ENCODE measurements around the gene CNGB1.
"Not testable (repeated sequence)": the region's sequence is repeated elsewhere in the genome, so short reads cannot be mapped to it uniquely, and the experiment has no call there.

Gene CNGB1

DNA sequence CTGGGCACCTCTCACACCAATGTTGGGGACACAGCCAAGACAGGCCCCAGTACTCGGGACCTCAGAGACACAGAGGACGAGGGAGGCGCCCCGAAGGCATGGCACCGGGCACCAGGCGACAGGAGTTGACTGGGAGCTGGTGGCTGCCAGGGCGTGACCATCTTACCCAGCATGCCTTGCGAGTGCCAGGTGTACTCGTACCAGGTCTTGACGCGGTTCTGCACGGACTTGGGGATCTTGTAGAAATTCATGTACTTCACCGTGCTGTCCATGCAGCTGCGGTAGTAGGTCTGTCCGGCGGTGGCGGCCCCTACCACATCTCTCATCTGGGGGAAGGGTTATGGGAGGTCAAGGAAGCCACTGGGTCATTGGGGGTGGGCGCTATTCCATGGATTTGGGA is 67.3 kb downstream of the CNGB1 start:
- no peak for DNase-seq (ENCODE audit: low spot score)

DNA sequence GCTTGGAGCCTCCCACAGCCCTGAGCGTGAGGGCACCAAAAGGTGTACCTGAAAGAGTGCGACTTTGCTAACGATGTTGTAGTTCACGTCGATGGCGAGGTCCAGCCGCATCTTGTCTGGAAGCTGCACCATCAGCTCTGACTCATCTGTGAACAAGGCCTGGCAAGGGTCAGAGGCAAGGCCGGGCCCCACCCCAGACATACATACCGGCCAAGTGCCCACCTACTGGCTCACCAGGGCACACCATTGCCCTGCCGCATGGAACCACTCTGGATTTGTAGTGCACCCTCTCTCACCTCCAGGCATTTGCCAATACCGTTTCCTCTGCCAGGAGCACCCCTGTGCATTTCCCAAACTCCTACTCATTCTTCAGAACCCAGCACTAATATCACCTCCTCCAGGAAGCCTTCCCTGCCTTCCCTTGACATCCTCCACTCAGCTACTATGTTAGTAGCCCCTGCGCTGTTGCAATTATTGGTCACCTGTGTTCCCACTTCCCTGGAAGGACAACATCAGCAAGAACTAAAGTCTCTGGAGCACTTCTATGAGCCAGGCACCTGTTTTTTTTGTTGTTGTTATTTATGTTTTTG is 69.4 kb downstream of the CNGB1 start:
- no peak for DNase-seq (ENCODE audit: low spot score)

DNA sequence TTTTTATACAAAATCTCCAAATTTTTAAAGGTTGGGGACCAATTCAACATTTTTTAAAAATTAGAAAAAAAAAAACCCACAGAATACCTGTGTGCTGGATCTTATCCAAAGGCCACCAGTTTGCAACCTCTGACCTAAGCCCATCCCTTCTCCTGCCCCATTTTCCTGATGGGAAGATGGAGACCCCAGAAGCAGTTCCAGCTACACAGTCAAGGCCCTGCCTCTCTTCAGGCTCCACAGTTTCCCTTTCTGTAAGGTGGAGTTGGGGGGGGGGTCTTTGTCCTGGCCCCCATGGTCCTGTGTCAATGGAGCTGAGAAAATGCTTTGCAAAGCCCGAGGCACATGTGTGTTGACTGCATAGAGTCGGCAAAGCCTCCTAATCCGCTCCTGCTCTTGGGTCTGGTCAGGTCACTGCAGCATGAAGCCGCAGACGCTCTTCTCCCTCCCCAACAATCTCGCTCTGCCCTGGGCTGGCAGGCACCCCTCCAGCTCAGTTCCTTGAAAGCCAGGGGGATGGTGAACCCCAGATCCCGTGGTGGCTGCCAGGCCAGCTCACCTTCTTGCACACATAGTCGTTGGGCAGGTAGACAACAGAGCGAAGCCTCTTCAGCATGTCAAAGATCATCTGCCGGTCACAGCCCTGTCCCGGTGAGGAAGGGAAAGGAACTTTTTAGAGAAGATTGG is 70.0 kb downstream of the CNGB1 start:
- no peak for DNase-seq (ENCODE audit: low spot score)

DNA sequence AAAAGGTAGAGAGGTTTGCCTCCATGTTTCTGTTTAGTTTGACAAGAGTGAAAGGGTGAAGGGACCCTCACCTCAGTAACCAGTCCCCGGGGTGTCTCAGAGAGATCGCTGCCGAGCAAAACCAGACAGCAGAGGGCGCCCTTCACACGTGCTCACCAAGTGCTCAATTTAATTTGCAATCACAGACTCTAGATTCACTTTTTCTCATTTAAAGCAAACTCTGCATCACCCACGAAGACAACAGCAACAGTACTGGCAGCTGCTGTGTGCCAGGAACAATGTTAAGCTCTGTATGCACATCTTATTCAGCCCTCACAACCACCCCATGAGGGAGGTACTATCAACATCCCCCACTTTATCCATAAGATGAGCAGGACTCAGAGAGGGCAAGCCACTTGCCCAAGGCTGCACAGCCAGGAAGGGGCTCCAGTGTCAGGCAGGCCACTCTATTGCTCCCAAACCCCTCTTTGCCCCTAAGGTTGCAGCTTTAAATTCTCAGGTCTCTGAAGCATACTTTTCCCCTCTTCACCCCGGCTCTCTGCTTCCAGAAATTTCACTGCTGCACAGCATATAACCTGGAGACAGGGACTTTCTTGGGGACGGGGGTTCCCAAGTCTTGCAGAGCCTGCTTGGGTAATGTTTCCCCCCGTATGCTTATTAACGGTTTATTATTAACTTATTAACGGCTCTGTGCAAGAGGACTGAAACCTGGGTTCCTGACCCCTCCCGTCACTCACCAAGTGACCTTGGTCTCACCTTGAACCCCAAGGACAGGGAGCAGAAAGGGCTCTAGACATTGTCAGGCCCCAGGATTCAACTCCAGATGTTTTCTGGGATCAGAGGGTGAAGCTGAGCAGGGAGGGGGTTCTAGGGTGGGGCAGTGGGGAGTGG is 70.9 kb downstream of the CNGB1 start:
- DNase-seq (ENCODE audit: low spot score): peak; percentile 56

DNA sequence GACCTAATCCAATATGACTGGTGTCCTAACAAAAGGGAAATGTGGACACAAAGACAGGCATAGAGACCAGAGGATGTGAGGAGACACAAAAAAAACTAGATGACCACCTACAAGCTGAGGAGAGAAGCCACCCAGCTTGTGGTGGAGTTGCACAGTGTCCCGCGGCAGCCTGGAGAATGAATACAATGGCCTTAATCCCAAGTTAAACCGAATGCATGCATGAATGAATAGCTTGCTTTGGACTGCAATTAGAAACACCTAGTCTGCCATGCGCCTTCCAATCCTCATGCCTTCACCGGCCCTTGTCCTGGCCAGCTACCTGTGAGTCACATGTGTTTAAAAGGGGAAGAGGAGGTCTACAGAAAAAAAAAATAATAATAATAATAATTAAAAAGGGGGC is 72.0 kb downstream of the CNGB1 start:
- no peak for DNase-seq (ENCODE audit: low spot score)

DNA sequence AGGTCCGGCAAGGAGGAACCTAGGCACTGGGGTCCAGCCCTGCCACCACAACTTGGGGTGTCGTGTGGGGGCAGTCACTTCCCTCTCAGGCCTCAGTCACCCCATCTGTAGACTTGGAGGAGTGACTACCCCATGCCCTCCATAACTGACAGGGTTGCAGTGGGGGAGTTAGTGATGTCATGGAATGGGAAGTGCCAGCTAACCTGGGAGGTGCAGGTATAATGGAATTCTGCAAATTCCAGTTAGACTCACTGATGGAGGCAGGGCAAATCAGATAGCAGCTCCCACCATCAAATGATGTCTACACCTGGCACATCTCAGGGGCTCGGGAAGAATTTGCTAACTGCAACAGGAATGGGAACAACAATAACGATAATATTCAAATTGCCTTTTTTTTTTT is 72.9 kb downstream of the CNGB1 start:
- DNase-seq (ENCODE audit: low spot score): no peak

DNA sequence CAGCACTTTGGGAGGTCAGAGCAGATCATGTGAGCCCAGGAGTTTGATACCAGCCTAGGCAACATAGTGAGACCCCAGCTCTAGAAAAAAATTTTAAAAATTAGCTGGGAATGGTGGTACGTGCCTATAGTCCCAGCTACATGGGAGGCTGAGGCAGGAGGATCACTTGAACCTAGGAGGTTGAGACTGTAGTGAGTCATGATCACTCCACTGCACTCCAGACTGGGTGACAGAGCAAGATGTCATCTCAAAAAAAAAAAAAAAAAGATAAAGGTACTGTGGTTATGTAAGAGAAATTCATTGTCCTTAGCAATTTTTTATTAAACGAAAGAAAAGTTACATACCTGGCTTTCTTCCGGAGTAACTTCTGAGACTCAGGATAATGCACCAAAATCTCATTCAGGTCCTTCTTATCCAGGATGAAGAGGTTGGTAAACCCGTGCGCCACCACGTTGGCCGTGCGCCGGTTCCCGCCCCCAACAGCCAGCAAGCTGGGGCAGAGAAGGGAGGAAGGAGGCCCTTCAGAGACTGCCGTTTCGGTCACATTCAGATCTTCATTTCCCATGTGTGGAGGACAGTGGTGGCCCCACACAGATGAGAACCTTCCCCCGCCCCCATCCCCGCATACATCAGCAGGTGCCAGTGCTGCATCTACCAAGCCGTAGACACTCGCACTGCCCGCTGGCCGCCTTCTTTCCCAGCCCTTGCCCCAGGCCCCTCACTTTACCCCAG is 73.7 kb downstream of the CNGB1 start:
- DNase-seq (ENCODE audit: low spot score): no peak

DNA sequence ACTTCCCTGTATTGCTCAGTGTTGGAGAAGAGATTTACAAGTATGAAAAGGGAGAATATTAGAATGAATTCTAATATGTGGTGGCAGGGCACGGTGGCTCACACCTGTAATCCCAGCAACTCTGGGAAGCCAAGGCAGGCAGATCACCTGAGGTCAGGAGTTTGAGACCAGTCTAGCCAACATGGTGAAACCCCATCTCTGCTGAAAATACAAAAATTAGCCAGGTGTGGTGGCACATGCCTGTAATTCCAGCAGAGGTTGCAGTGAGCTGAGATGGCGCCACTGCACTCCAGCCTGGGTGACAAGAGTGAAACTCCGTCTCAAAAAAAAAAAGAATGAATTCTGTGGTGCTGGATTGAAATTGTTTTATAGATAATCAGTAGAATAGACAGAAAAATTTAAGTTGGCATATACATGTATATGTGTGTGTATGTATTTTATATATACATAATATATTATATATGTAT is 75.8 kb downstream of the CNGB1 start:
- not testable (repeated sequence) for DNase-seq (ENCODE audit: low spot score)

DNA sequence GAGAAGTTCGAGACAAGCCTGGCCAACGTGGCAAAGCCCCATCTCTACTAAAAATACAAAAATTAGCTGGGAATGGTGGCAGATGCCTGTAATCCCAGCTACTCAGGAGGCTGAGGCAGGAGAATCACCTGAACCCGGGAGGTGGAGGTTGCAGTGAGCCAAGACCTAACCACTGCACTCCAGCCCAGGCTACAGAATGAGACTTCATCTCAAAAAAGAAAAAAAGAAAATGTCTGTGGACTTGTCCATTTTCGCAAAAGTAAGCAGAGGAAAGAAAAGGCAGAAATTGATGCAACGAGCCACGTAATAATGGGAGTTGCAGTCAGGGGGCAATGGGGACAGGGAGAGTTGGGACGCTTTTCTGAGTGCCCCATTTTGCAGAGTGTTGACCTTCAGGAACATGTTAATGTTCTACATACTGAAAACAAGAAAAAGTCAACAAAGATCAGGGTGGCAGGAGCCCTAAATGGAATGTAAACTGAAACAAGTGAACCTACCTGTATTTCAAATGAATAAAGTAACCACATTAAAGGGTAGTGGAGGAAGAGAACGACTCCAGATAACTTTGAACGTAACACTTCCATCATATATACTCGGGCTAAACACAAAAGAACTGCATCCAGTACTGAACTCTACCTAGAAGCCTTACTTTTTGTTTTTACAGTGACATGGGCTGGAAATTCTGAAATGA is 76.4 kb downstream of the CNGB1 start:
- DNase-seq (ENCODE audit: low spot score): no peak

DNA sequence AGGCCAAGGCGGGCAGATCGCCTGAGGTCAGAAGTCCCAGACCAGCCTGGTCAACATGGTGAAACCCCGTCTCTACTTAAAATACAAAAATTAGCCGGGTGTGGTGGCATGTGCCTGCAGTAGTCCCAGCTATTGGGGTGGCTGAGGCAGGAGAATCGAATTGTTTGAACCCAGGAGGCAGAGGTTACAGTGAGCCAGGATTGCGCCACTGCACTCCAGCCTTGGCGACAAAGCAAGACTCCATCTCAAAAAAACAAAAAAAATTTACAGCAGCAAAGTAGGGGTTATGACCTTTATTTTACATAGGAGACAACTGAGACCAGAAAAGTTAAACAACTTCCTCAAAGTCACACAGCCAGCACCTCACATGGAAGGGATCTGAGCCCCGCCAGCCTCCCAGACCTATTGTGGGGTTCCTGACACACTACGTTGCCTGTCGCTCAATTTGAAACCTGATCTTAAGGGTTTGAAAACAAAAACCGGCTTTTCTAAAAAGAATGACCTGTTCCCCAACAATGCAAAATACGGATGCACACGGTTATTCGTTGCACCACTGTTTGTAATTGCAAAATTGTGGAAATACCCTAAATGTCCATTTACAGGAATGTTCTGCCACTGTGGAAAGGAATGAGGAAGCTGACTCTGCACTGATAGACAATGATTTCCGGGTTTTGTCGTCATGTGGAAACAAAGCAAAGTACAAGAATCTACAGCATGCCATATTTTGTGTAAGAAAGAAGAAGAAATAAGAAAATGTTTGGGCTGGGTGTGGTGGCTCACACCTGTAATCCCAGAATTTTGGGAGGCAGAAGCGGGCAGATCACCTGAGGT is 77.2 kb downstream of the CNGB1 start:
- DNase-seq (ENCODE audit: low spot score): peak; percentile 17

DNA sequence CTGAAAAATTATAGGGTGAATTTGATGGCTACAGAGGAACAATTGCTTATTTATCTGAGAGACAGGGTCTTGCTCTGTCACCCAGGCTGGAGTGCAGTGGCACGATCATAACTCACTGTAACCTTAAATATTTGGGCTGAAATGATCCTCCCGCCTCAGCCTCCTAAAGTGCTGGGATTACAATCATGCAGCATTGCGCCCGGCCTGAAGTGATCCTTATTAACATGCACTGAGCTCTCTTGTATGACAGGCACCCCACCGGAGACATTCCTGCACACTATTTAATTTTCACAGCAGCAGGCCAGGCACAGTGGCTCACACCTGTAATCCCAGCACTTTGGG is 77.7 kb downstream of the CNGB1 start:
- no peak for DNase-seq (ENCODE audit: low spot score)

DNA sequence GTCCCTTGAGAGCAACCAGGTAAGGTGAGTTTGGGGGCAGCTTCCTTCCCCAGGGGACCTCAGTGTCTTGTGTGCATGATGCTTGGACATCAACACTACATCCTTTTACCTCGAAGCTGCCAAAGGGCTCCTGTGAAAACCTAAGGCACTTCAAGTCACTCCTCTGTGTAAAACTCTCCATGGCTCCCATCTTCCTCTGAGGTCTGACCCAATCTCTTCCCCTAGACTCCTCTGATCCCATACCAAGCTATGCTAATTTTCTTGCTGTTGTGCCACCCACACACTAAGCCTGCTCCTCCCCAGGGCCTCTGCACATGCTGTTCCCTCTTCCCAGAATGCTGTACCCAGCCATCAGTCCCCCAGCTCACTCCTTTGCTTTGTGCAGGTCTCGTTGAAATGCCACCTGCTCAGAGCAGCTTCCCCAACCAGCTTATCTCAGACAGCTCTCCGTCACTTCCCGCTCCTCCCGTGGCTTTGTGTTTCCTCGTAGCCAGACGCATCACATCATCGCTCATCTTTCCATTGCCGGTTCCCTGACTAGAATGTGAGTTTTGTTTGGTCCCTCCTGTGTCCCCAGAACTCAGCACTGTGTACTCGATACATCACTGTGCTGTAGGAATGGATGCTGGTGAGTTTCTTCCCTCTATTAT is 78.4 kb downstream of the CNGB1 start:
- DNase-seq (ENCODE audit: low spot score): no peak

DNA sequence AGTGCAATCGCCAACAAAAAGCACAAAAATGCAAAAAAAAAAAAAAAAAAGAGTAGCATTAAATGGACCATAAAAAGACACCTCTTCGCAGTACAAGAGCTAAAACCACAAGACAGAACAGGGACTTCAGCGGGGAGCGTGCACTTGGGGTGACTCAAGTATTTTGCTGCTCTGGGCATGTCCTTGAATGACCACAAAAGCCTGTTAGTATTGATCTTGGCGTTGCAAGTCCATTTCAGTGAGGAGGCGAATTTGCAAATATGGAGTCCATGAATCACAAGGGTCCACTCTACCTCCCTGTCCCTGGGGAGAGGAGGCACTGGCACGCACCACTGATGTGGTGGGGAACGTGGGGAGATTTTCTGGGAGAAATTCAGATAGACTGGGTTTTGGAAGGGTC is 78.9 kb downstream of the CNGB1 start:
- no peak for DNase-seq (ENCODE audit: low spot score)

DNA sequence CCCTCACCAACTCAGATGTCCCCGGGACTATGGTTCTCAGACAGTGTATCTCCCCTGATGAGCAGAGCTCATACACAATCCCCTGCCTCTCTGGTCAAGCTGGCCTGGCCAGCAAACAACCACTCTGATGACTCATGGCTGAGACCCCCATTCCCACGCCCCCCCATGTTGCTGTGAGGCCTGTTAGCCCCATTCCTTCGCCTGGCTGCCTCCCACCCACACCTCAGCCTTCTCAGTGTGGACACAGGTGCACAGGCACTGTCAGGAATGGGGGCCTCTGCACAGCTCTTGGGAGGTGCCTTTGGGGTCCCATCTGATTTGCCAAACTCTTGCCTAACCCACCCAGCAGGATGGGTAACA is 80.2 kb downstream of the CNGB1 start:
- no peak for DNase-seq (ENCODE audit: low spot score)

DNA sequence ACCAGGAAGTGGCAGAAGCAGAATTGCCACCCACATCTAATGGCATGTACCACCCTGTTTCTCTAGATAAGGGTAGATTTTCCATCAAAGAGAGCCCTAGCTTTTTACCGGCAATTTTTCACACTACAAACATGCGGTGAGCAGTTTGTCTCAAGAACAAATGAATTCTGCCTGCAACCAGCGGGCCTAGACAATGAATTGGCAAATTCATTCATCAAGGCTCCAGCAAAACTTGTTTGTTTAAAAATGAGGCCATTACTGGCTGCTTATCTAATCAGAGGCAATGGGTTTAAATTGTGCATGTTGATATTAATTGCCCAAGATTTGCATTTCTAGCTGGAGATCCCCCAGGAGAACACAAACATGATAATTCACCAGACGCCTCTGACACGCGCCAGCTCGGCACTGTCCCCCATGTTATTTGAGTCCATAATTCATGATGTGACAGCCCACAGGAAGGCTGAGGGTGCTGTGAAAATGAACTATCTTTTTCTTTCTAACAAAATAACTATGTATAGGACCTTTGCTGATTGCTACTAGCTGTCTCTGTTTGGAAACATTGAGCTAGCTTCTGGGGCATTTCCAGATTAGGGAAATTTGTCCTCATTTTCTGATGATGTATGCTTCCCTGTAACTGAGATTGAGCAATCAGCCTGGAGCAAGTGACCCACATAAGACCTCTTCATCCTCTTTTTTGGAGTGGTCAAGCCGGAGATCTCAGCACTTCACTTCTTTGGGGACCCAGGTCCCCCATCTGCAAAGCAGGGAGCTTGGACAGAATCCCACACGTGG is 80.8 kb downstream of the CNGB1 start:
- no peak for DNase-seq (ENCODE audit: low spot score)

DNA sequence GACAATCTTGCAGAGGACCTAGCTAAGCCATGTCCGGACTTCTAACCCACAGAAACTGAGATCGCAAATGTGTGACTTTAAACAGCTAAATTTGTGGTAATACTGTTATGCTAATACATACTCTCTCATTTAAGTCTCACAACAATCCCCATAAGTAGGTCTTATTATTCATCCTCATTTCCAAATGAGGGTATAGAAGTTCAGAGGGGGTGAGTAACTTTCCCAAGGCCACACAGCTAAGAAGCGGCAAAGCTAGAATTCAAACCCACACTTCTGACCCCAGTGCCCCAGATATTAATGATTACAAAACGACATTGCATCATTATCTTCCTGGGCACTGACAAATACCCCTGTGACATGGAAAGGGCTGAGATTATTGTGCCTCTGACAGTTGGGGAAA is 81.4 kb downstream of the CNGB1 start:
- no peak for DNase-seq (ENCODE audit: low spot score)

DNA sequence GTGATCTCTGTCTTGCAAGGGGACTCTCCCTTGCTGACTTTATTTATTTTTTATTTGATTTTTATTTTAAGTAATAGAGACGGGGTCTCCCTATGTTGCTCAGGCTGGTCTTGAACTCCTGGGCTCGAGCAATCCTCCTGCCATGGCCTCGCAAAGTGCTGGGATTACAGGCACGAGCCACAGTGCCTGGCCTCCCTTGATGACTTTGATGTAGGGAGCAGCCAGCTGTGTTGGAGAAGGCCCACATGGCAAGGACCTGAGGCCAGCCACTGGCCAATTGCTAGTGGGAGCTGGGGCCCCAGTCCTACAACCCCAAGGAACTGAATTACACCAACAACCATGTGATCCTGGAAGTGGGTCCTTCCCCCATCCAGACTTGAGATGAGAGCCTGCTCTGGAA is 81.8 kb downstream of the CNGB1 start:
- no peak for DNase-seq (ENCODE audit: low spot score)

DNA sequence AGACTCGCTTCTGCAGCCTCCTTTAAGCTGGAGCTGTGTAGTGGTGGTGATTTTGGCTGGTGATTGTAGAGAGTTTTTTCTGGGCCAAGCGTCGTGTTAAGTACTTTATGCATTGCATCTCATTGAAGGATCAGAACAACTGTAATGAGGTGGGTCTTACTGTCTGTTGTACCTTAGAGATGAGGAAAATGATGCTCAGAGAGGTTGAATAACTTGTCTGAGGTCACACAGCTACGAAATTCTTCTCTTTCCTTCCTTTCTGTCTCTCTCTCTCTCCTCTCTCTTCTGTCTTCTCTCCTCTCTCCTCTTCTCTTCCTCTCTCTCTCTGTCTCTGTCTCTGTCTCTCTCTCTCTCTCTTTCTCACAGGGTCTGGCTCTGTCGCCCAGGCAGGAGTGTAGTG is 82.8 kb downstream of the CNGB1 start:
- DNase-seq (ENCODE audit: low spot score): no peak

DNA sequence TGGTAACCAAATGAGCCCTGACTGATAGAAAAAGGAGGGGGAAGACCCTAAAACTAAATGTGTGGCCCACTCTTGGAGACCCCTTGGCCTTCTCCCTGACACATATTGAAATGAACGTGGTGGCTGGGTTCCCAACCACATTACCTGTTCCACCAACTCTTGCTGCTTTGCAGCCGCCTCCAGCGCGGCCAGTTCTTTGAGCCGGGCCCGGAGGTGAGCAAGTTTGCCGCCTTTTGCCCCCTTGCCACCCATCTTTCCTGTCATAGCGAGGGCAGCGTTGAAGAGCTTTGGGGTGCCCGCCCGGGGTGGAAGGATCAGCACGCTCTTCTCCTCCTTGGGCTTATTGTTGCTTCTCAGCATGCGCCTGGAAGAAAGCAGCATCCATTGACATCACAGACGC is 83.2 kb downstream of the CNGB1 start:
- DNase-seq (ENCODE audit: low spot score): no peak

DNA sequence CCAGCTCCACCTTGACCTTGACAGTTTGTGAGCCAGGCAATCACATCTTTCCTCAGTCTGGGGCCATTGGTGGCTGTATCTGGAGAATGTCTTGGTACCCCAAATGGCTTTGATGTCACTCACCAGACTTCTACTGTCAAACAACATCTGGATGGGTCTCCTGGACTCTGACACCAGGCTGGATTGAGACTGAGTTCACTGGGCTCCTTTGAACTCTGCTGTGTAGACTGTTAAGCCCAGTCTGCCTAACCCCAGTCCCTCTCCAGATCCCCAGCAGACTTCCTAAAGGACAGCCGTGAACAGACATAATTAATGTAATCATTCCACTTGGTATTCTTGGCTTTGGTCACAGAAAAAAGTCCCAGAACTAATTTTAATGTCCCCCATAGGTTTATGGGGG is 84.5 kb downstream of the CNGB1 start:
- DNase-seq (ENCODE audit: low spot score): no peak
